AG09309 (cell line): ENCODE data around the gene TGFBRAP1.
"Not testable (repeated sequence)": the region's sequence is repeated elsewhere in the genome, so short reads cannot be mapped to it uniquely, and the experiment has no call there.

Experiments
- DNase-seq: peaks from one replicate; pipeline ENCODE4 v3.0.0-alpha.2; 2010; ENCODE audit warnings: low read depth
- H3K4me3 ChIP-seq: 2 replicates; pipeline ENCODE4 v1.5.1; 2011; ENCODE audit warnings: mild to moderate bottlenecking, low read depth, low read length, moderate library complexity; ENCODE audit not compliant: control insufficient read depth
- TF ChIP-seq, protein P1 (sequence below): IDR thresholded peaks from 2 replicates; pipeline ENCODE4 v1.5.1; 2011; ENCODE audit warnings: mild to moderate bottlenecking, low read depth, low read length, inconsistent platforms; ENCODE audit not compliant: insufficient read depth, control insufficient read depth; ENCODE audit errors: missing control alignments

Gene TGFBRAP1

DNA sequence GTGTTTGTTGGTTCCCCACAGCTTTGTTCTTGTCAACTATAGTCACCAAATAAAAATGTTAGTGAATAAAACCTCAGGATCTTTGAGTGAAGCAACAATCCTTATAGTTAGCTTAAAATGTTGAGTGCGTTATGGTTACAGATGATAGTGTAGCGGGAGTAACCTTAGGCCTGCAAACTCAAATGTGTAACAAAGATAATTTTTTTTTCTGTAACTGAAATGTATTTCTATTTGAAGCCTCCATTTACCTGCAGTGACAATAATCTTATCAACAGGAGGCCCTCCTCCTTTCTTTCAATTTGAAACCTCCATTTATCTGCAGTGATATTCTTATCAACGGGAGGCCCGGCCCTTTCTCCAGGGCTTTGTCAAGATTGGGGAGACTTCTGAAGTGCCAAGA, 4.7 kb upstream of the TGFBRAP1 start:
- H3K4me3 ChIP-seq = no peak overlapping the region
- no peak for DNase-seq
- TF ChIP-seq, protein P1, sequence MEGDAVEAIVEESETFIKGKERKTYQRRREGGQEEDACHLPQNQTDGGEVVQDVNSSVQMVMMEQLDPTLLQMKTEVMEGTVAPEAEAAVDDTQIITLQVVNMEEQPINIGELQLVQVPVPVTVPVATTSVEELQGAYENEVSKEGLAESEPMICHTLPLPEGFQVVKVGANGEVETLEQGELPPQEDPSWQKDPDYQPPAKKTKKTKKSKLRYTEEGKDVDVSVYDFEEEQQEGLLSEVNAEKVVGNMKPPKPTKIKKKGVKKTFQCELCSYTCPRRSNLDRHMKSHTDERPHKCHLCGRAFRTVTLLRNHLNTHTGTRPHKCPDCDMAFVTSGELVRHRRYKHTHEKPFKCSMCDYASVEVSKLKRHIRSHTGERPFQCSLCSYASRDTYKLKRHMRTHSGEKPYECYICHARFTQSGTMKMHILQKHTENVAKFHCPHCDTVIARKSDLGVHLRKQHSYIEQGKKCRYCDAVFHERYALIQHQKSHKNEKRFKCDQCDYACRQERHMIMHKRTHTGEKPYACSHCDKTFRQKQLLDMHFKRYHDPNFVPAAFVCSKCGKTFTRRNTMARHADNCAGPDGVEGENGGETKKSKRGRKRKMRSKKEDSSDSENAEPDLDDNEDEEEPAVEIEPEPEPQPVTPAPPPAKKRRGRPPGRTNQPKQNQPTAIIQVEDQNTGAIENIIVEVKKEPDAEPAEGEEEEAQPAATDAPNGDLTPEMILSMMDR = no peak

DNA sequence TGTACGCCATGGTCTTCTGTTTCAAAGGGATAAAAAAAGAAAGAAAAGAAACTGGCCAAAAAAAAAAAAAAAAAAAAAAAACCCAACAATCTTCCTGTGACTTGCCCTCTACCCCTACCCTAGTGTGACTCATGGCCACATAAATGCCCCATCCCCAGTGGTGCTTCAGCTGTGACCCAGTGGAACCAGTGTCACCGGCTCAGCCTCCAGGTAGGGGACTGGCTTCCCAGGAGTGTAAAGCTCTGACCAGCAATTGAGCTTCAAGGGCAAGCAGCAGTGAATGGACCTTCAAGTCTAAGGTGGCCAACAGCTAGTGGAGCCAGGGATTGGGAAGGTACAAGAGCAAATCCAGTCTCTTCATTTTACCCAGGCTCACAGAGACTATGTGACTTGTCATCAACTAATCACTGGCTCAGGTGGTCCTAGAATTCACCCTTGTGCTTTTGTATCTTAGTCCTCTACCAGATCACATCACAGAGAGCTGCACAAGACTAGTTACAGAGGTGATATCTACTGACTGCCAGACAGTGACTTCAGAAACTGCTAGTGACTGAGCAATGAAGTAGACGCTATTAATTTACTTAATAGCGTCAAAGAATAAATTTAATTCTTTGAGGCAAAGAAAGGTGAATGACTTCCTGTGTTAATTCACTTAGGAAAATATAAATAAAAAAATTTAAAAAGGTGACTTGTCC, 1.3 kb upstream of the TGFBRAP1 start:
- no peak for DNase-seq
- no peak overlapping the region for H3K4me3 ChIP-seq
- TF ChIP-seq, protein P1 = no peak

DNA sequence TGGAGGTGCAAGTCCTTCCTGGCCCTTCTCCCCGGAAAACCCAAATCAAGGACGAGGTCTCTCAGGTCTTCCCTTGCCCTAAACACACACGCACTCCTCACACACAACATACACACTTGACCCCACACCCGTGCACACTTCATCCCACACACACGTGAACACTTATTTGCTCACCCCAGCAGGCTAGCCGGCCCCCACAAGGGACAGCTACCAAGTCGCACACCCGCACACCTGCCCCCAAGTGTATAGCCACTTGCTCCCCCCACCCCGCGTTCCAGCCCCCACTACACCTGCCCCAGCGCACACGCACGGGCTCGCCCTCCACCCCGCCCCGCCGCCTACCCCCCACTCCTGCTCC, 359 bp downstream of the TGFBRAP1 start:
- DNase-seq = no peak
- H3K4me3 ChIP-seq = peak overlapping the region; percentile 79
- TF ChIP-seq, protein P1 = no peak

DNA sequence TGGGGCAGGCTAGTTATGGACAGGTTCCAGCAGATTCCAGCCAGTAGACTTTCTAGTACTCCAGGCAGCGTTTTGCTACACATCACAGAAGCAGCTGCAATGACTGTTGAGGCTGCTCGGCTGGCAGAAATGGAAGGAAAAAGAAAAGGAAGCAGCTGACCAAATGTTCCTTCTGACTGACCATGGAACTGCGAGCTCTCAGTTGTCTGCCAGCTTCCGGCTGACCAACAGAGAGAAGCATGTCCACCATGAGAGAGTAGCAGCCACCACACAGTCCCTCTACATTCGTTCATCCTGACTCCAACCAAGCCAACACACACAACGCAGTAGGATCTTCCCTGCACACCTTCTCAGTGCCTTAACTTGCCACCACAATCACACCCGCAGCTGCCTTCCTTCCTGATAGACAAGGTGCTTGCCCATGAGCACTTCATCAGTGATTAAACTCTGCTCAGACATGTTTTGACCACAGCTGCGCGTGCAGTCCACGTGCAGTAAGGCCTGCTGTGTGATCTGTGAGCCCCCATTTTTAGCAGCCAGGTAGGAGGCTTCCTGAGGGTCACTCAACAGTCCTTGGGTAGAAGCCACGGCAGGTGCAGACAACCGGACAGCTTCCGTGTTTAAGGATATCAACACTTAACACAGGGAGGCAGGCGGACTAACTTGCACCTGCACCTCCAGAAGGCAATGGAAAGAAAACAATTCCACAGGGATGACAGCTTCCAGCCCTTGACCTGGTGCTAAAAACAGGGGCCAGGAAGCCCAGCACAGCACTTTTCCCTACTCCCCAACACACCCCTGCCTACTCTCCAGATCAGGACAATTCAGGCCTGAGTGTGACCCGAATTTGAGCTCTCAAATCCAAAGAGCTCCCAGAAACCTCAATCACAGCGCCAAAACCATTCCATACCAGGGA, 996 bp downstream of the TGFBRAP1 start:
- peak overlapping the region; percentile 79 for H3K4me3 ChIP-seq
- TF ChIP-seq, protein P1 = no peak
- DNase-seq = no peak

DNA sequence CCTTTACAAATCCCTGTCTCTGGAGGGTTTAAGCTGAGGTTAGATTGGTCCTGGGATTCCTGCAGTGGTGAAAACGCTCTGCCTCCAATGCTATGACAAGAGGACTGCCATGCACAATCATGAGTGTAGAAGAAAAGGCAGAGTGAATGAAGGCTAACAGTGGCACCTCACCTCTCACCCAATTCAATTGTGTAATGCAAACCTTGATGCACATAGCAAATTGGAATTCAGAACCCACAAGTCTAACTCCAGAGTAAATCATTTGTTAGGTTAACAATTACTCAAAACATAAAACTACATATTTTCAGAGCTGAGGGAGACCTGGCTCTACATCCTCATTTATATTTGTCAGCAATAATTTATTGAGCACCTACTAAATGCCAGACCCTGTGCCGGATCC, 1.8 kb downstream of the TGFBRAP1 start:
- H3K4me3 ChIP-seq = no peak overlapping the region
- no peak for DNase-seq
- TF ChIP-seq, protein P1 = no peak

DNA sequence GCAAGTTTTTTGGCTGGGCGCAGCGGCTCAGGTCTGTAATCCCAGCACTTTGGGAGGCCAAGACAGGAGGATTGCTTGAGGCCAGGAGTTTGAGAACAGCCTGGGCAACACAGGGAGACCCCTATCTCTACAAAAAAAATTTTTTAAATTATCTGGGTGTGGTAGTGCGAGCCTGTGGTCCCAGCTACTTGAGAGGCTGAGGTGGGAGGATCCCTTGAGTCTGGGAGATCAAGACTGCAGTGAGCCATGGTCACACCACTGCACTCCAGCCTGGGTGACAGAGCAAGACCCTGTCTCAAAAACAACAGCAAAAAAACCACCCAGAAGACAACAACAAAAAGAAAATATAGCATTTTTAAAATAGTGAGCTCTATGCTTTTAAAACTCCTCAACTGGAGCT, 2.3 kb downstream of the TGFBRAP1 start:
- DNase-seq, H3K4me3 ChIP-seq: not testable (repeated sequence)

DNA sequence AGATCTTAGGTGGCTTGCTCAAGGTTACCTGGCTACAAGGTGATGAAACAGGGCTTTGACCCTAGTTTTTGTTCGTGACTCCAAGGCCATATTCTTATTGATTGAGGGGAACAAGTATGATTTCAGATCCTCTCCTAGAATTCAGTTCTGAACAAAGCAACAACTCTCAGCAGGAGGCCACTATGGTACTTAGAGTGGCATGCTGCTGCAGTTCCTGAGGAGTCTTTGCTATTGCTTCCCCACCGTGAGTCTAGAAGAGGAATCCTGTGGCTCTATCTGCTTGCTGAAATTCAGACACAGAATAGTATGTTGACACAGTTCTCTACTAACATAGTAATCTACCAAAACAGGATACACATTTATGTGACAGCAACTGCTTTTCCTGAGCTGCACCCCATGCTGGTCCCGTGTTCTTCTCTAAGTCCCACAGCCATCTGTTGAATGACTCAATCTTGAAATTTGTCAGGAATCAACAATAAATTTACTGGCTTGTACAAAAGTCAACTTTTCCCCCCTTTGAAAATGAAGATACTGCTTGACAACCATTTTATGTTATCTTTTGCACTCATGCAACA, 4.1 kb downstream of the TGFBRAP1 start:
- peak; percentile 27 for DNase-seq
- TF ChIP-seq, protein P1 = no peak
- no peak overlapping the region for H3K4me3 ChIP-seq
